ENCODE results near the gene BCKDHB. TPM values are rescaled to one million over a fixed set of nuclear protein-coding genes. Genes with fewer than 3 reads are reported as not detected.

BCKDHB gene
- total RNA-seq, 1 experiment from 2014 or later: 12.5 TPM

GRCh38 chr6:80330961-80331360, 224.5 kb downstream of the BCKDHB start:
- DNase-seq (ENCODE audit: low read depth): no peak

GRCh38 chr6:80331522-80331921, 225.1 kb downstream of the BCKDHB start:
- no peak for DNase-seq (ENCODE audit: low read depth)

GRCh38 chr6:80331974-80332373, 225.5 kb downstream of the BCKDHB start:
- DNase-seq (ENCODE audit: low read depth): no peak

- no peak for DNase-seq (ENCODE audit: low read depth)
These were observed 226.9 kb downstream of the BCKDHB start for GRCh38 chr6:80333342-80333741.

GRCh38 chr6:80335121-80335531, 228.7 kb downstream of the BCKDHB start:
- DNase-seq (ENCODE audit: low read depth): no peak

- no peak for DNase-seq (ENCODE audit: low read depth)
These were observed 230.4 kb downstream of the BCKDHB start for GRCh38 chr6:80336911-80337310.

GRCh38 chr6:80338201-80338836, 231.8 kb downstream of the BCKDHB start:
- peak; percentile 81 for DNase-seq (ENCODE audit: low read depth)

- DNase-seq (ENCODE audit: low read depth): no peak
These were observed 232.9 kb downstream of the BCKDHB start for GRCh38 chr6:80339421-80339820.

- no peak for DNase-seq (ENCODE audit: low read depth)
These were observed 233.8 kb downstream of the BCKDHB start for GRCh38 chr6:80340280-80340679.

- no peak for DNase-seq (ENCODE audit: low read depth)
These were observed 234.2 kb downstream of the BCKDHB start for GRCh38 chr6:80340686-80341085.

- no peak for DNase-seq (ENCODE audit: low read depth)
These were observed 234.9 kb downstream of the BCKDHB start for GRCh38 chr6:80341330-80341729.

- no peak for DNase-seq (ENCODE audit: low read depth)
These were observed 237.0 kb downstream of the BCKDHB start for GRCh38 chr6:80343511-80343910.

GRCh38 chr6:80347101-80347500, 240.6 kb downstream of the BCKDHB start:
- DNase-seq (ENCODE audit: low read depth): no peak

- DNase-seq (ENCODE audit: low read depth): peak; percentile 65
These were observed 241.8 kb downstream of the BCKDHB start for GRCh38 chr6:80348263-80348662.

- DNase-seq (ENCODE audit: low read depth): no peak
These were observed 249.5 kb downstream of the BCKDHB start for GRCh38 chr6:80356000-80356399.

GRCh38 chr6:80356545-80356944, 250.1 kb downstream of the BCKDHB start:
- DNase-seq (ENCODE audit: low read depth): no peak

GRCh38 chr6:80357081-80357480, 250.6 kb downstream of the BCKDHB start:
- DNase-seq (ENCODE audit: low read depth): no peak

- no peak for DNase-seq (ENCODE audit: low read depth)
These were observed 251.2 kb downstream of the BCKDHB start for GRCh38 chr6:80357674-80358073.

- no peak for DNase-seq (ENCODE audit: low read depth)
These were observed 257.1 kb downstream of the BCKDHB start for GRCh38 chr6:80363501-80364122.

GRCh38 chr6:80364149-80364548, 257.7 kb downstream of the BCKDHB start:
- DNase-seq (ENCODE audit: low read depth): no peak

GRCh38 chr6:80366051-80366450, 259.6 kb downstream of the BCKDHB start:
- DNase-seq (ENCODE audit: low read depth): no peak

- peak; percentile 35 for DNase-seq (ENCODE audit: low read depth)
These were observed 260.2 kb downstream of the BCKDHB start for GRCh38 chr6:80366714-80367113.

- DNase-seq (ENCODE audit: low read depth): no peak
These were observed 269.9 kb downstream of the BCKDHB start for GRCh38 chr6:80376411-80376810.

GRCh38 chr6:80380566-80380965, 274.1 kb downstream of the BCKDHB start:
- no peak for DNase-seq (ENCODE audit: low read depth)
